Midbrain (tissue), 1 donor: ENCODE measurements around the gene UPB1.
"Not testable (repeated sequence)": the region's sequence is repeated elsewhere in the genome, so short reads cannot be mapped to it uniquely, and the experiment has no call there.

Experiments
- DNase-seq: peaks from one replicate; lab custom pipeline; 2025; lab: John Stamatoyannopoulos, UW

The UPB1 gene

GRCh38 chr22:24482575-24482974 is 12.6 kb upstream of the UPB1 start:
- no peak for DNase-seq

- no peak for DNase-seq
Measured at GRCh38 chr22:24482998-24483397, 12.1 kb upstream of the UPB1 start.

GRCh38 chr22:24483976-24484545 is 11.1 kb upstream of the UPB1 start:
- DNase-seq: no peak

GRCh38 chr22:24485170-24485569 is 10.0 kb upstream of the UPB1 start:
- DNase-seq: no peak

GRCh38 chr22:24485608-24486007 is 9.5 kb upstream of the UPB1 start:
- DNase-seq: no peak

- no peak for DNase-seq
Measured at GRCh38 chr22:24486501-24486921, 8.6 kb upstream of the UPB1 start.

GRCh38 chr22:24489011-24489410 is 6.1 kb upstream of the UPB1 start:
- DNase-seq: no peak

- not testable (repeated sequence) for DNase-seq
Measured at GRCh38 chr22:24489434-24489833, 5.7 kb upstream of the UPB1 start.

GRCh38 chr22:24492391-24492790 is 2.7 kb upstream of the UPB1 start:
- no peak for DNase-seq

GRCh38 chr22:24494167-24494527 is 985 bp upstream of the UPB1 start:
- DNase-seq: no peak

GRCh38 chr22:24495365-24495675 is 188 bp downstream of the UPB1 start:
- DNase-seq: no peak

GRCh38 chr22:24496234-24496633 is 1.1 kb downstream of the UPB1 start:
- no peak for DNase-seq

- DNase-seq: no peak
Measured at GRCh38 chr22:24496661-24497060, 1.5 kb downstream of the UPB1 start.

GRCh38 chr22:24497841-24498258 is 2.7 kb downstream of the UPB1 start:
- DNase-seq: no peak

- no peak for DNase-seq
Measured at GRCh38 chr22:24498824-24499223, 3.7 kb downstream of the UPB1 start.

GRCh38 chr22:24499706-24500276 is 4.7 kb downstream of the UPB1 start:
- DNase-seq: no peak

GRCh38 chr22:24500277-24500820 is 5.2 kb downstream of the UPB1 start:
- DNase-seq: no peak

- DNase-seq: no peak
Measured at GRCh38 chr22:24501301-24502005, 6.3 kb downstream of the UPB1 start.

GRCh38 chr22:24502034-24502433 is 6.9 kb downstream of the UPB1 start:
- no peak for DNase-seq

GRCh38 chr22:24502541-24502940 is 7.4 kb downstream of the UPB1 start:
- no peak for DNase-seq

- no peak for DNase-seq
Measured at GRCh38 chr22:24503137-24503842, 8.2 kb downstream of the UPB1 start.

GRCh38 chr22:24503843-24504338 is 8.8 kb downstream of the UPB1 start:
- DNase-seq: no peak

- no peak for DNase-seq
Measured at GRCh38 chr22:24504540-24504939, 9.4 kb downstream of the UPB1 start.
